RWPE2 (cell line): ENCODE measurements around the gene SELENOV.

Source experiments
- ATAC-seq: fragments of 200-7000 bp; cut with Tn5 transposase; 3 replicates; pipeline ENCODE4 v1.9.1; 2021; ENCODE audit warnings: low read depth
- DNase-seq: peaks from one replicate; pipeline ENCODE4 v3.0.0-alpha.2; 2020; ENCODE audit warnings: low spot score
- H3K27ac ChIP-seq: fragments of 450-650 bp; 2 replicates; pipeline ENCODE4 v1.5.1; 2017; ENCODE audit warnings: mild to moderate bottlenecking; ENCODE audit not compliant: poor library complexity, severe bottlenecking
- H3K27me3 ChIP-seq: fragments of 250-450 bp; sonication (Bioruptor Pico); 2 replicates; pipeline ENCODE4 v1.5.1; 2021; ENCODE audit warnings: mild to moderate bottlenecking, moderate library complexity; ENCODE audit not compliant: insufficient read depth, poor library complexity, severe bottlenecking
- H3K36me3 ChIP-seq: fragments of 250-450 bp; sonication (Bioruptor Pico); 2 replicates; pipeline ENCODE4 v1.5.1; 2020; ENCODE audit warnings: low read depth, mild to moderate bottlenecking, moderate library complexity
- H3K4me1 ChIP-seq: fragments of 250-450 bp; sonication (Bioruptor Pico); 2 replicates; pipeline ENCODE4 v1.5.1; 2021; ENCODE audit warnings: mild to moderate bottlenecking, moderate library complexity; ENCODE audit not compliant: insufficient read depth, poor library complexity, severe bottlenecking
- H3K4me3 ChIP-seq: fragments of 250-450 bp; sonication (Bioruptor Pico); 2 replicates; pipeline ENCODE4 v1.5.1; 2021; ENCODE audit warnings: mild to moderate bottlenecking, moderate library complexity; ENCODE audit not compliant: severe bottlenecking
- H3K9me3 ChIP-seq: fragments of 250-450 bp; sonication (Bioruptor Pico); 2 replicates; pipeline ENCODE4 v1.5.1; 2021; ENCODE audit warnings: mild to moderate bottlenecking, moderate library complexity; ENCODE audit not compliant: severe bottlenecking
- CTCF ChIP-seq: fragments of 450-650 bp; IDR thresholded peaks from one replicate; pipeline ENCODE4 v1.5.1; 2017; ENCODE audit warnings: mild to moderate bottlenecking, moderate library complexity; ENCODE audit not compliant: poor library complexity, severe bottlenecking

Gene SELENOV

GRCh38 chr19:39516270-39516669 is 1.3 kb downstream of the SELENOV start:
- no peak overlapping the region for H3K27ac ChIP-seq
- ATAC-seq (no peak), DNase-seq (no peak)
- no peak for TF ChIP-seq CTCF
- H3K4me1 ChIP-seq = no peaks in the 10 kb centered on the region
- H3K9me3 ChIP-seq = no peaks in the 10 kb centered on the region
- H3K36me3 ChIP-seq = no peaks in the 10 kb centered on the region
- H3K27me3 ChIP-seq = peaks cover 29% of the 10 kb centered on the region
- no peak overlapping the region for H3K4me3 ChIP-seq

DNA sequence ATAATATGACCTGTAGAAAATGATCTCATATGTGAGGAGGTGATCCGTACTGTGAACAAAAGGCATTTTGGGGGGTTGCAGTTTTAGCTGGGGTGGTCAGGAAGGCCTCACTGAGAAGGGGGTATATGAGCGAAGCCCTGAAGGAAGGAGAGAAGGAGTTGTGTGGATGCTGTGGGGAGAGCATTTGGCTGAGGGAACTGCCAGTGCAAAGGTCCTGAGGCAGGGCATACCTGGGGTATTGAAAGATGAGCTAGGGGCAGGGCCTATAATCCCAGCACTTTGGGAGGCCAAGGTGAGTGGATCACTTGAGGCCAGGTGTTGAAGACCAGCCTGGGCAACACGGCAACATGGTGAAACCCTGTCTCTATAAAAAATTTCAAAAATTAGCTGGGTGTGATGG is 2.5 kb downstream of the SELENOV start:
- ATAC-seq (no peak), DNase-seq (no peak)
- Histone ChIP-seq H3K9me3 (no peaks in the 10 kb centered on the region), H3K4me1 (no peaks in the 10 kb centered on the region), H3K36me3 (no peaks in the 10 kb centered on the region), H3K27ac (no peak overlapping the region), H3K27me3 (peaks cover 29% of the 10 kb centered on the region), H3K4me3 (no peak overlapping the region)
- TF ChIP-seq CTCF = no peak

DNA sequence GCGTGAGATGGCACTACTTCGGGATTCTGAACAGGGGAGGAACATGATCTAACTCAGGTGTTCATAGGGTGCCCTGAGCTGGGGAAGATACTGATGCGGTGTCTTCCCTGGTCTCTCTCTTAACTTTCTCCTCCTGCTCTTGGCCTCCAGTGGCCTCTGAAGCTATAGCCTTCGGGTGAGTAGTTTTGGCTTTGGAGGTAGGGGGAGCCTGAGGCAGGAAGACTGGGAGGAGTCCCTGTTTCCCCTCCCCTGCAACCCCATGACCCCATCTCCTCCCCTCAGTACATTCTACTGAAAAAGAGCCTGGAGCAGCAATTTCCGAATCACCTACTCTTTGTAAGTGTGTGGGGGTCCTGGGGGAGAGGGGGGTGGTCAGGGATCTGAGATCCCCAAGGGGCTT is 3.5 kb downstream of the SELENOV start:
- no peak for DNase-seq
- H3K9me3 ChIP-seq = no peaks in the 10 kb centered on the region
- TF ChIP-seq CTCF = no peak
- H3K4me1 ChIP-seq = no peaks in the 10 kb centered on the region
- peaks cover 29% of the 10 kb centered on the region for H3K27me3 ChIP-seq
- ATAC-seq = peak; percentile 19; the same call in 1 of the 3 replicates
- no peak overlapping the region for H3K27ac ChIP-seq
- H3K4me3 ChIP-seq = no peak overlapping the region
- H3K36me3 ChIP-seq = no peaks in the 10 kb centered on the region

DNA sequence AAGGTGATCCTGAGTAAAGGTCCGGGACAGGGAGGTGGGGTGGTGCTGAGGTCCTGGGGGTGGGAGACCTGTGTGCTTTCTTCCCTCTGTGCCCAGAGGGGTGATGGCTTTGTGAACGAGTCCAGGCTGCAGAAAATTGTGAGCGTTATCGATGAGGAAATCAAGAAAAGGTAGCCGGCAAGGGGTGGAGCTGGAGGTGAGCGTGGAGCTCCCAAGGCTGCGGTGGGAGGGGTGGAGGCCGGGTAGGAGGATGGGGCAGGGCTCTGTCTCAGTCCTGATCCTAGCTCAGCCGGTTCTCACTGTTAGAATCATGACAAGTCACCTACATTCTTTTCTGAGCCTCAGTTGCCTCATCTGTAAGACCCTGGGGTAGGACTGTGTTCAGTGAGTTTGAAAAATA is 4.0 kb downstream of the SELENOV start:
- no peaks in the 10 kb centered on the region for H3K4me1 ChIP-seq
- no peaks in the 10 kb centered on the region for H3K9me3 ChIP-seq
- peaks cover 25% of the 10 kb centered on the region for H3K27me3 ChIP-seq
- TF ChIP-seq CTCF = no peak
- DNase-seq (no peak), ATAC-seq (no peak)
- no peak overlapping the region for H3K4me3 ChIP-seq
- no peaks in the 10 kb centered on the region for H3K36me3 ChIP-seq
- no peak overlapping the region for H3K27ac ChIP-seq

DNA sequence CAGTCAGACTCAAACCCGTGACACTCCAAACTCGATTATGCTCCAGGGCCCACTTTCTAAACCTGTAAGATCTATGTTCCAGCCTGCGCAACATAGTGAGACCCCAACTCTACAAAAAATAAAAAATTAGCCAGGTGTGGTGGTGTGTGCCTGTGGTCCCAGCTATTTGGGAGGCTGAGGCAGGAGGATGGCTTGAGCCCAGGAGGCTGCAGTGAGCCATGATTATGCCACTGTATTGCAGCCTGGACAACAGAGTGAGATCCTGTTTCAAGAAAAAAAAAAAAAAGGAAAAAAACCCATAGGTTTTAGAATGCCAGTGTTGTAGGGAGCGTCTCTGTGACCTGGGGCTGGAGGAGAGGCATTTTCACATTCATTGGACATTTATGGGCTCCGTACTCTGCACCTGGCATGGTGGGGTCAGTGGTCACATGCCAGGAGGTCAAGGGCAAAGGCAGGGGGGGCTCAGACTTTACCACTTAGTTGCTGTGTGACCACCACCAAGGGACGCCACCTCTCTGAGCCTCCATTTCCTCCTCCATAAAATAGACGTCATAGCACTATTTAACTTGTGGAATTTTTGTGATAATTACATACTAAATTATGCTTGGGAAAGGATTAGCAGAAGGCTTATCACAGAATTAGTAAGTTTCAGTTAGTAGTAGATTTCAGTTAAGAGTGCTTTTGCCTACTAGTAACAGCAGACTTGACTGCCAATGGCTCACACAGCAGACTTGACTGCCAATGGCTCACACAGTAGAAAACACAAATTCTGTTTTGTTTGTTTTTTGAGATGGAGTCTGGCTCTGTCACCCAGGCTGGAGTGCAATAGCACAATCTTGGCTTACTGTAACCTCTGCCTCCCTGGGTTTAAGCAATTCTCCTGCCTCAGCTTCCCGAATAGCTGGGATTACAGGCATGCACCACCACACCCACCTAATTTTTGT is 5.9 kb downstream of the SELENOV start:
- DNase-seq = no peak
- H3K27ac ChIP-seq = no peak overlapping the region

More for the DNA sequence above, 5.9 kb downstream of the SELENOV start:
- Histone ChIP-seq H3K27me3 (peaks cover 7% of the 10 kb centered on the region), H3K4me3 (no peak overlapping the region), H3K4me1 (no peaks in the 10 kb centered on the region), H3K9me3 (no peaks in the 10 kb centered on the region), H3K36me3 (no peaks in the 10 kb centered on the region)
- no peak for TF ChIP-seq CTCF
- no peak for ATAC-seq
